Endothelial cell of umbilical vein (primary cell): ENCODE data around the gene GMCL2. TPM values are rescaled to one million over a fixed set of nuclear protein-coding genes. Genes with fewer than 3 reads are reported as not detected.

Experiments used
- BruUV-seq: library from RNA; stranded (reverse); fragments of 400-500 nt; replicated peaks from 2 replicates; lab custom pipeline; 2021; lab: Mats Ljungman, UMichigan
- CTCF ChIA-PET: fragments of 300-600, 350-600 bp; sonication (Branson Sonifier 250); formaldehyde crosslinking; loops from one replicate; lab custom pipeline; 2021; ENCODE audit warnings: antibody characterized with exemption, inconsistent platforms; lab: Charles Lee
- POLR2A ChIA-PET: fragments of 300-600, 350-600 bp; sonication (Branson Sonifier 250); formaldehyde crosslinking; loops from one replicate; lab custom pipeline; 2021; ENCODE audit warnings: antibody characterized with exemption, inconsistent platforms; lab: Charles Lee
- DNase-seq: peaks from one replicate; pipeline ENCODE4 v3.0.0-alpha.2; 2011; ENCODE audit warnings: low read depth, low spot score
- FAIRE-seq: peaks from 2 replicates; lab custom pipeline; 2011; peaks lifted over from hg19 to GRCh38; lab: Jason Lieb, UNC
- H2AFZ ChIP-seq: 2 replicates; pipeline ENCODE4 v1.6.0; 2012; ENCODE audit warnings: low read depth, low read length, control low read depth, inconsistent platforms
- H3K27ac ChIP-seq: 2 replicates; pipeline ENCODE4 v1.5.1; 2011; ENCODE audit warnings: low read depth, mild to moderate bottlenecking, control low read depth, low read length, moderate library complexity; ENCODE audit not compliant: insufficient read depth
- H3K27me3 ChIP-seq, 2 experiments: 2 replicates each; pipeline versions ENCODE4 v1.6.0 to v1.6.1; 2011; ENCODE audit warnings: low read length in 2 of 2, mixed read lengths in 1 of 2; ENCODE audit not compliant: control insufficient read depth in 2 of 2, insufficient read depth in 2 of 2
- H3K36me3 ChIP-seq, 2 experiments: 2 replicates in 1 of 2; 3 replicates in 1 of 2; pipeline ENCODE4 v1.5.1; 2011; ENCODE audit warnings: low read length in 2 of 2, mild to moderate bottlenecking in 1 of 2, moderate library complexity in 1 of 2; ENCODE audit not compliant: control insufficient read depth in 2 of 2, insufficient read depth in 2 of 2; ENCODE audit errors: extremely low read depth in 1 of 2
- H3K4me1 ChIP-seq: 3 replicates; pipeline ENCODE4 v1.5.1; 2011; ENCODE audit warnings: mild to moderate bottlenecking, low read length; ENCODE audit not compliant: control insufficient read depth, insufficient read depth; ENCODE audit errors: extremely low read depth
- H3K4me2 ChIP-seq: 2 replicates; pipeline ENCODE4 v1.6.1; 2011; ENCODE audit warnings: low read length, control low read depth, mixed read lengths; ENCODE audit not compliant: insufficient read depth
- H3K4me3 ChIP-seq, 3 experiments: fragments of 200-600 bp in 1 of 3; sonication (generic), shearing (Covaris generic) in 1 of 3; replicated peaks in 1 of 3; 2 replicates each; pipeline ENCODE4 v1.5.1; 2011 to 2016; ENCODE audit warnings: control low read depth in 3 of 3, low read length in 3 of 3, mild to moderate bottlenecking in 2 of 3, inconsistent platforms in 1 of 3, low read depth in 1 of 3, moderate library complexity in 1 of 3; ENCODE audit not compliant: insufficient read depth in 1 of 3
- H3K79me2 ChIP-seq: 2 replicates; pipeline ENCODE4 v1.6.0; 2012; ENCODE audit warnings: low read length, inconsistent platforms; ENCODE audit not compliant: control insufficient read depth, insufficient read depth
- H3K9ac ChIP-seq: replicated peaks from 2 replicates; pipeline ENCODE3; 2011; ENCODE audit warnings: low read length, control low read depth; ENCODE audit not compliant: insufficient read depth; ENCODE audit errors: extremely low read depth
- H3K9me1 ChIP-seq: replicated peaks from 3 replicates; pipeline ENCODE4 v1.6.0; 2011; ENCODE audit warnings: mild to moderate bottlenecking, low read length; ENCODE audit not compliant: control insufficient read depth, insufficient read depth; ENCODE audit errors: extremely low read depth
- H3K9me3 ChIP-seq: replicated peaks from 2 replicates; pipeline ENCODE4 v1.5.1; 2012; ENCODE audit warnings: low read length, inconsistent platforms; ENCODE audit not compliant: control insufficient read depth, insufficient read depth
- H4K20me1 ChIP-seq: replicated peaks from 2 replicates; pipeline ENCODE3; 2011; ENCODE audit warnings: mild to moderate bottlenecking, low read length; ENCODE audit not compliant: control insufficient read depth, insufficient read depth; ENCODE audit errors: extremely low read depth
- CTCF ChIP-seq, 2 donors: IDR thresholded peaks; 1 replicate in 1 of 2; 2 replicates in 1 of 2; pipeline ENCODE4 v1.5.1; 2011; ENCODE audit warnings: low read length in 2 of 2, mild to moderate bottlenecking in 2 of 2, moderate library complexity in 2 of 2, control low read depth in 1 of 2, inconsistent platforms in 1 of 2, low read depth in 1 of 2; ENCODE audit not compliant: insufficient read depth in 1 of 2; ENCODE audit errors: extremely low read depth in 1 of 2
- EZH2 ChIP-seq: IDR thresholded peaks from 2 replicates; pipeline ENCODE4 v1.6.1; 2012; ENCODE audit warnings: borderline replicate concordance, low read depth, mild to moderate bottlenecking, moderate library complexity, low read length, inconsistent platforms; ENCODE audit not compliant: severe bottlenecking
- FOS ChIP-seq: IDR thresholded peaks from 2 replicates; pipeline ENCODE4 v1.6.1; 2011; ENCODE audit warnings: mild to moderate bottlenecking, low read length, moderate library complexity, borderline replicate concordance; ENCODE audit not compliant: insufficient read depth
- GATA2 ChIP-seq: IDR thresholded peaks from 2 replicates; pipeline ENCODE4 v1.7.0; 2011; ENCODE audit warnings: low read depth, mild to moderate bottlenecking, moderate library complexity, mixed read lengths, low read length; ENCODE audit not compliant: insufficient read length, insufficient read depth
- JUN ChIP-seq: IDR thresholded peaks from 2 replicates; pipeline ENCODE4 v1.6.1; 2011; ENCODE audit warnings: borderline replicate concordance, low read depth; ENCODE audit not compliant: insufficient read length, insufficient read depth
- MAX ChIP-seq: IDR thresholded peaks from 2 replicates; pipeline ENCODE4 v1.6.1; 2011; ENCODE audit not compliant: insufficient read depth, insufficient read length
- MYC ChIP-seq: IDR thresholded peaks from one replicate; pipeline ENCODE4 v1.6.1; 2011; ENCODE audit warnings: mild to moderate bottlenecking, low read depth, low read length
- POLR2A ChIP-seq: IDR thresholded peaks from 2 replicates; pipeline ENCODE4 v1.6.1; 2012; ENCODE audit warnings: low read depth, mild to moderate bottlenecking, control low read depth, low read length
- POLR2AphosphoS5 ChIP-seq: IDR thresholded peaks from 2 replicates; pipeline ENCODE4 v1.6.1; 2012; ENCODE audit warnings: low read depth, mild to moderate bottlenecking, control low read depth, low read length, moderate library complexity; ENCODE audit not compliant: insufficient read depth
- dilution Hi-C: fragments of 300-500 bp; cut with MboI; formaldehyde crosslinking; loops from one replicate; pipeline ENCODE4 v1.15.0; 2019; ENCODE audit warnings: low sequenced_read_pairs; ENCODE audit not compliant: extremely low pct_ligation_motif_present
- intact Hi-C: fragments of 100-400 bp; cut with micrococcal nuclease; formaldehyde crosslinking; loops from one replicate; pipeline ENCODE4 v1.10.0; 2022
- polyA plus RNA-seq, 4 experiments: library from polyadenylated mRNA; depleted of rRNA in 3 of 4; stranded (reverse) in 3 of 4; unstranded in 1 of 4; fragments of >200 nt; gene quantifications; 2 replicates each; pipeline versions ENCODE4 v1.2.1 to v1.2.3, GENCODE V29; 2011 to 2012; ENCODE audit warnings: missing spikeins in 1 of 4
- total RNA-seq: library from RNA; stranded (reverse); gene quantifications from 2 replicates; pipeline ENCODE4 v1.2.3, GENCODE V29; 2021

The GMCL2 gene
- total and polyA plus RNA-seq, 2 donors (not counting 3 experiments of a cell fraction or from before 2014, with no cell fraction given), result not detected

- intact Hi-C loops, result no loop called here
- Histone ChIP-seq H3K4me2 (no peak overlapping the region), H3K9me1 (no peaks in the 10 kb centered on the region), H3K4me1 (peaks cover 20% of the 10 kb centered on the region), H3K9me3 (no peaks in the 10 kb centered on the region), H3K9ac (no peak overlapping the region), H3K27ac (no peak overlapping the region), H3K27me3 (no peaks in the 10 kb centered on the region), H2AFZ (no peak overlapping the region), H4K20me1 (no peaks in the 10 kb centered on the region), H3K4me3 (no peak overlapping the region), H3K79me2 (peaks cover 34% of the 10 kb centered on the region), H3K36me3 (peaks cover 6 to 9% of the 10 kb centered on the region in 2 experiments)
- TF ChIP-seq CTCF (IDR thresholded peaks at IDR 0.05; ENCODE audit: extremely low read depth in 1 of 2, insufficient read depth in 1 of 2, low read depth in 1 of 2, low read length in 2 of 2) (no peak), FOS (no peak), POLR2AphosphoS5 (no peak), JUN (no peak), MAX (no peak), MYC (no peak), GATA2 (no peak), POLR2A (no peak), EZH2 (no peak)
- BruUV-seq, result no TSS peak
- DNase-seq, result no peak
- dilution Hi-C loops, result no loop called here
- ChIA-PET CTCF (interaction anchor here (1.4 kb wide), 1 partner anchor 127 kb away, joined by 3 read pairs; no protein-coding TSS in a partner anchor), POLR2A (no interaction called here)
- FAIRE-seq, result no peak
These were observed 15.4 kb upstream of the GMCL2 start for GRCh38 chr5:178202541-178202940.
